ENCODE data around the gene OST4. TPM values are rescaled to one million over a fixed set of nuclear protein-coding genes. Genes with fewer than 3 reads are reported as not detected.

Gene OST4
- total RNA-seq, 1 donor from 2014 or later, result 379 TPM

DNA sequence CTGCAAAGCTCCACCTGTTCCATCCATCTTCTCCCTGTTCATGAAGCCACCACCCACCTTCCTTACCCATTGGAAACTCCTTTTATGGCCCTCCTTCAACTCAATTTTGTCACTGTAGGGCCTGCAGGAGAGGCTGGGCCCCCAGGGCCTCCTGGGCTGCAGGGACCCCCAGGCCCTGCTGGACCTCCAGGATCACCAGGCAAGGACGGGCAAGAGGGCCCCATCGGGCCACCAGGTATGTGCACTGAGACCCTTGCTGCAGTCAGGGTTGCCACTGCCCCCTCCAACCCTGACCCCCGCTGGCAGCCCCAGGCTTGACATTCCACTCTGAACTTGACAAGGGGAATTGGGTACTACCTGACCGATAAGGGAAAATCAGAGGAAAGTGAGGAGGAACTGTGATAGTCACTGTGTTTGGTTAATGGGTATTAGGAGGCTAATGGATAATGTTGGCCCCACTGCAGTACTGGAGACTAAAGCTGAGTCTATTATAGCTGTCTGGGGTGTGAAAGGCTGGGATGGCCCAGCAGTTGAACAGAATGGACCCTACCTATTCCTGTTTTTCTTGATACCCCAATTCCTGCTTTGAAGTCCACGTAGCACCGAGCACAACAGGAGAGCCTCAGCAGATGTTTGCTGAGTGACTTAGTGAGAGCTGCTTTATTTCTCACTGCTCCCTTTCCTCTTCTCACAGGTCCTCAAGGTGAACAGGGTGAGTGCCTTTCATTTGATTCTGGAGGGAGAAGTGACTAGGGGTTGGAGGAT lies 13.0 kb upstream of the OST4 start:
- H3K27ac Mint-ChIP-seq (ENCODE audit: unreplicated experiment), result no peak overlapping the region
- H3K4me3 Mint-ChIP-seq (ENCODE audit: unreplicated experiment), result no peak overlapping the region
- TF ChIP-seq, protein P1, sequence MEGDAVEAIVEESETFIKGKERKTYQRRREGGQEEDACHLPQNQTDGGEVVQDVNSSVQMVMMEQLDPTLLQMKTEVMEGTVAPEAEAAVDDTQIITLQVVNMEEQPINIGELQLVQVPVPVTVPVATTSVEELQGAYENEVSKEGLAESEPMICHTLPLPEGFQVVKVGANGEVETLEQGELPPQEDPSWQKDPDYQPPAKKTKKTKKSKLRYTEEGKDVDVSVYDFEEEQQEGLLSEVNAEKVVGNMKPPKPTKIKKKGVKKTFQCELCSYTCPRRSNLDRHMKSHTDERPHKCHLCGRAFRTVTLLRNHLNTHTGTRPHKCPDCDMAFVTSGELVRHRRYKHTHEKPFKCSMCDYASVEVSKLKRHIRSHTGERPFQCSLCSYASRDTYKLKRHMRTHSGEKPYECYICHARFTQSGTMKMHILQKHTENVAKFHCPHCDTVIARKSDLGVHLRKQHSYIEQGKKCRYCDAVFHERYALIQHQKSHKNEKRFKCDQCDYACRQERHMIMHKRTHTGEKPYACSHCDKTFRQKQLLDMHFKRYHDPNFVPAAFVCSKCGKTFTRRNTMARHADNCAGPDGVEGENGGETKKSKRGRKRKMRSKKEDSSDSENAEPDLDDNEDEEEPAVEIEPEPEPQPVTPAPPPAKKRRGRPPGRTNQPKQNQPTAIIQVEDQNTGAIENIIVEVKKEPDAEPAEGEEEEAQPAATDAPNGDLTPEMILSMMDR (IDR thresholded peaks at IDR 0.05; ENCODE audit: unreplicated experiment), result no peak
- peaks cover 13% of the 10 kb centered on the region for H3K4me1 Mint-ChIP-seq (ENCODE audit: unreplicated experiment)
- no peaks in the 10 kb centered on the region for H3K36me3 Mint-ChIP-seq (ENCODE audit: low read depth, unreplicated experiment)
- no peak for DNase-seq (ENCODE audit: low spot score)
- H3K9me3 Mint-ChIP-seq (ENCODE audit: unreplicated experiment), result no peaks in the 10 kb centered on the region
- H3K27me3 Mint-ChIP-seq (ENCODE audit: unreplicated experiment), result peaks cover 12% of the 10 kb centered on the region

DNA sequence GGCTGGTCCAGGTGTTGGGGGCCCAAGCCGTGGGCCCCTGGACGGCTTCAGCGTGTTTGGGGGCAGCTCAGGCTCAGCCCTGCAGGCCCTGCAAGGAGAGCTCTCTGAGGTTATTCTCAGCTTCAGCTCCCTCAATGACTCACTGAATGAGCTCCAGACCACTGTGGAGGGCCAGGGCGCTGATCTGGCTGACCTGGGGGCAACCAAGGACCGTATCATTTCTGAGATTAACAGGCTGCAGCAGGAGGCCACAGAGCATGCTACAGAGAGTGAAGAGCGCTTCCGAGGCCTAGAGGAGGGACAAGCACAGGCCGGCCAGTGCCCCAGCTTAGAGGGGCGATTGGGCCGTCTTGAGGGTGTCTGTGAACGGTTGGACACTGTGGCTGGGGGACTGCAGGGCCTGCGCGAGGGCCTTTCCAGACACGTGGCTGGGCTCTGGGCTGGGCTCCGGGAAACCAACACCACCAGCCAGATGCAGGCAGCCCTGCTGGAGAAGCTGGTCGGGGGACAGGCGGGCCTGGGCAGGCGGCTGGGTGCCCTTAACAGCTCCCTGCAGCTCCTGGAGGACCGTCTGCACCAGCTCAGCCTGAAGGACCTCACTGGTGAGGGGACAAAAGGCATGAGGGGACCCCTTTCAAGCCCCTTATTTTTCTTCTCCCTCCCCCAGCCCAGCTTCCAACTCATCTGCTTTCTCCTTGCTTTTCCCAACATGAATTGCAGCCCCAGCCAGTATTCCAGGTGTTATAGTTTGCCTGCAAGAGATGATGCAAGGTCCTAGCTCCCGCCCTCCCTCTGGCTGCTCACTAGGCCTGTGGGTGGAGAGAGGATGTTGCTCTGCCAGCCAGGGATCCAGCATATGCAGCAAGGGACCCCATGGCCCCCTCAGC lies 12.2 kb upstream of the OST4 start:
- no peaks in the 10 kb centered on the region for H3K9me3 Mint-ChIP-seq (ENCODE audit: unreplicated experiment)
- H3K27me3 Mint-ChIP-seq (ENCODE audit: unreplicated experiment), result peaks cover 15% of the 10 kb centered on the region
- no peak for DNase-seq (ENCODE audit: low spot score)
- H3K4me3 Mint-ChIP-seq (ENCODE audit: unreplicated experiment), result no peak overlapping the region
- peaks cover 13% of the 10 kb centered on the region for H3K4me1 Mint-ChIP-seq (ENCODE audit: unreplicated experiment)
- TF ChIP-seq, protein P1 (IDR thresholded peaks at IDR 0.05; ENCODE audit: unreplicated experiment), result no peak
- no peak overlapping the region for H3K27ac Mint-ChIP-seq (ENCODE audit: unreplicated experiment)
- no peaks in the 10 kb centered on the region for H3K36me3 Mint-ChIP-seq (ENCODE audit: low read depth, unreplicated experiment)

DNA sequence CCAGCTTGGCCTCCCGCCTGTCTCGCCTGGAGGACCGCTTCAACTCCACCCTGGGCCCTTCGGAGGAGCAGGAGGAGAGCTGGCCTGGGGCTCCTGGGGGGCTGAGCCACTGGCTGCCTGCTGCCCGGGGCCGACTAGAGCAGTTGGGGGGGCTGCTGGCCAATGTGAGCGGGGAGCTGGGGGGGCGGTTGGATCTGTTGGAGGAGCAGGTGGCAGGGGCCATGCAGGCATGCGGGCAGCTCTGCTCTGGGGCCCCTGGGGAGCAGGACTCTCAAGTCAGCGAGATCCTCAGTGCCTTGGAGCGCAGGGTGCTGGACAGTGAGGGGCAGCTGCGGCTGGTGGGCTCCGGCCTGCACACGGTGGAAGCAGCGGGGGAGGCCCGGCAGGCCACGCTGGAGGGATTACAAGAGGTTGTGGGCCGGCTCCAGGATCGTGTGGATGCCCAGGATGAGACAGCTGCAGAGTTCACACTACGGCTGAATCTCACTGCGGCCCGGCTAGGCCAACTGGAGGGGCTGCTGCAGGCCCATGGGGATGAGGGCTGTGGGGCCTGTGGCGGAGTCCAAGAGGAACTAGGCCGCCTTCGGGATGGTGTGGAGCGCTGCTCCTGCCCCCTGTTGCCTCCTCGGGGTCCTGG lies 11.4 kb upstream of the OST4 start:
- peaks cover 15% of the 10 kb centered on the region for H3K27me3 Mint-ChIP-seq (ENCODE audit: unreplicated experiment)
- no peak for DNase-seq (ENCODE audit: low spot score)
- no peak overlapping the region for H3K4me3 Mint-ChIP-seq (ENCODE audit: unreplicated experiment)
- H3K9me3 Mint-ChIP-seq (ENCODE audit: unreplicated experiment), result no peaks in the 10 kb centered on the region
- H3K36me3 Mint-ChIP-seq (ENCODE audit: low read depth, unreplicated experiment), result no peaks in the 10 kb centered on the region
- H3K27ac Mint-ChIP-seq (ENCODE audit: unreplicated experiment), result no peak overlapping the region
- peaks cover 13% of the 10 kb centered on the region for H3K4me1 Mint-ChIP-seq (ENCODE audit: unreplicated experiment)
- TF ChIP-seq, protein P1 (IDR thresholded peaks at IDR 0.05; ENCODE audit: unreplicated experiment), result no peak

DNA sequence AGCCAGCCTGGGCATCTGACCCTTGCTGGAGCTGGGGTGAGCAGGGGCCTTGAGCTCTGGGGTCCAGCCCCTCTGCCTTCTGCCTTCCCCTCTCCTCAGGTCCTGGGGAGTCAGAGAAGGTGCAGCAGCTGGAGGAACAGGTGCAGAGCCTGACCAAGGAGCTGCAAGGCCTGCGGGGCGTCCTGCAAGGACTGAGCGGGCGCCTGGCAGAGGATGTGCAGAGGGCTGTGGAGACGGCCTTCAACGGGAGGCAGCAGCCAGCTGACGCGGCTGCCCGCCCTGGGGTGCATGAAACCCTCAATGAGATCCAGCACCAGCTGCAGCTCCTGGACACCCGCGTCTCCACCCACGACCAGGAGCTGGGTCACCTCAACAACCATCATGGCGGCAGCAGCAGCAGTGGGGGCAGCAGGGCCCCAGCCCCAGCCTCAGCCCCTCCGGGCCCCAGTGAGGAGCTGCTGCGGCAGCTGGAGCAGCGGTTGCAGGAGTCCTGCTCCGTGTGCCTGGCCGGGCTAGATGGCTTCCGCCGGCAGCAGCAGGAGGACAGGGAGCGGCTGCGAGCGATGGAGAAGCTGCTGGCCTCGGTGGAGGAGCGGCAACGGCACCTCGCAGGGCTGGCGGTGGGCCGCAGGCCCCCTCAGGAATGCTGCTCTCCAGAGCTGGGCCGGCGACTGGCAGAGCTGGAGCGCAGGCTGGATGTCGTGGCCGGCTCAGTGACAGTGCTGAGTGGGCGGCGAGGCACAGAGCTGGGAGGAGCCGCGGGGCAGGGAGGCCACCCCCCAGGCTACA lies 10.7 kb upstream of the OST4 start:
- TF ChIP-seq, protein P1 (IDR thresholded peaks at IDR 0.05; ENCODE audit: unreplicated experiment), result no peak
- Mint-ChIP-seq H3K27me3 (ENCODE audit: unreplicated experiment) (peaks cover 20% of the 10 kb centered on the region), H3K36me3 (ENCODE audit: low read depth, unreplicated experiment) (no peaks in the 10 kb centered on the region), H3K9me3 (ENCODE audit: unreplicated experiment) (no peaks in the 10 kb centered on the region), H3K27ac (ENCODE audit: unreplicated experiment) (no peak overlapping the region), H3K4me1 (ENCODE audit: unreplicated experiment) (peaks cover 13% of the 10 kb centered on the region), H3K4me3 (ENCODE audit: unreplicated experiment) (no peak overlapping the region)
- no peak for DNase-seq (ENCODE audit: low spot score)

Data from endothelial cell (in vitro differentiated cells).